ENCODE measurements around the gene ELK1. TPM values are rescaled to one million over a fixed set of nuclear protein-coding genes. Genes with fewer than 3 reads are reported as not detected.

The ELK1 gene
- total and polyA plus RNA-seq, 8 donors = 6.8 to 27.2 (median 16.5) TPM

DNA sequence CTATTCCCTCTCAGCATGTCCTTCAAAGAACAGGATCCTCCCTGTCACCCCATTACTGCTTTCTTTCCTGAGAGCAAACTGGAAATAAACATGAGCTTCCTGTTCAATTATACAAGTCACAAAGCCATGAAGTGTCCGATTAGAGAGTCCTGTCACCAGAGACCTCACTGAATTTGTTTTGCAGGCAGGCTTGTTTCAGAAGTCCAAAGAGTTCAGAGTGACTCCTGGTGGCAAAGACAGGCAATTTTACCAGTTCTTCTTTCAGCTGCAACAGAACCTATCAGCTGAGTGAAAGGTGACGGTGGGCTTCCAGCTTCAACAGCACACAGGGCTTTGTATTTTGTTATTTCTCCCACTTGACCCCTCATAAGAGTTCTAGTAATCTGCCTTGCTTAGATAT is 6.4 kb downstream of the ELK1 start:
- peaks cover 0 to 23% (median 11%) of the 10 kb centered on the region in 4 donors for H3K9me3 ChIP-seq
- DNase-seq = peak in 1 of 2 donors; percentile 58
- H3K4me3 ChIP-seq = no peak overlapping the region
- intact Hi-C loops (cut with DNase I; ENCODE audit: low total_unique reads) = no loop called here
- TF ChIP-seq POLR2A (IDR thresholded peaks at IDR 0.05) (no peak), CTCF (IDR thresholded peaks at IDR 0.05) (peak in 4 of 7 experiments; percentile 19 to 32 (median 26))
- H3K27ac ChIP-seq = no peak overlapping the region
- peaks cover 0 to 16% (median 8%) of the 10 kb centered on the region in 4 donors for H3K4me1 ChIP-seq
- peaks cover 7 to 26% (median 26%) of the 10 kb centered on the region in 4 donors for H3K36me3 ChIP-seq
- H3K27me3 ChIP-seq = peaks cover 0 to 4% (median 0%) of the 10 kb centered on the region in 3 donors
- 19 to 43% (median 22%) methylated on average over 2 of the region's 2 CpGs for WGBS, 5 donors

GRCh38 chrX:47638816-47639215 is 11.5 kb downstream of the ELK1 start:
- peaks cover 17 to 71% (median 70%) of the 10 kb centered on the region in 4 donors for H3K36me3 ChIP-seq
- no peak overlapping the region for H3K27ac ChIP-seq
- no peaks in the 10 kb centered on the region for H3K27me3 ChIP-seq
- 80 to 96% (median 93%) methylated on average over 5 to 14 of the region's 14 CpGs for WGBS, 5 donors
- TF ChIP-seq CTCF (IDR thresholded peaks at IDR 0.05) (no peak), EP300 (IDR thresholded peaks at IDR 0.05) (no peak), POLR2AphosphoS5 (IDR thresholded peaks at IDR 0.05) (no peak), POLR2A (IDR thresholded peaks at IDR 0.05) (no peak)
- intact Hi-C loops (cut with DNase I; ENCODE audit: low total_unique reads) = no loop called here
- no peak for DNase-seq
- H3K4me3 ChIP-seq = no peak overlapping the region
- H3K4me1 ChIP-seq = no peaks in the 10 kb centered on the region
- H3K9me3 ChIP-seq = peaks cover 0 to 30% (median 14%) of the 10 kb centered on the region in 4 donors

- H3K9me3 ChIP-seq = peaks cover 0 to 30% (median 14%) of the 10 kb centered on the region in 4 donors
- no peak for TF ChIP-seq EP300 (IDR thresholded peaks at IDR 0.05)
- TF ChIP-seq CTCF (IDR thresholded peaks at IDR 0.05) = no peak
- no peak for TF ChIP-seq POLR2AphosphoS5 (IDR thresholded peaks at IDR 0.05)
- no peak for TF ChIP-seq POLR2A (IDR thresholded peaks at IDR 0.05)
- DNase-seq = peak; percentile 37 to 77
- 57 to 73% (median 59%) methylated on average over 14 to 31 of the region's 31 CpGs for WGBS, 5 donors
- no peaks in the 10 kb centered on the region for H3K4me1 ChIP-seq
- no peaks in the 10 kb centered on the region for H3K27me3 ChIP-seq
- peaks cover 17 to 71% (median 70%) of the 10 kb centered on the region in 4 donors for H3K36me3 ChIP-seq
- H3K4me3 ChIP-seq = peak overlapping the region; percentile 3 to 24 (median 20)
- intact Hi-C loops (cut with DNase I; ENCODE audit: low total_unique reads) = no loop called here
- no peak overlapping the region for H3K27ac ChIP-seq
Observed at GRCh38 chrX:47637546-47638195, 12.7 kb downstream of the ELK1 start.

DNA sequence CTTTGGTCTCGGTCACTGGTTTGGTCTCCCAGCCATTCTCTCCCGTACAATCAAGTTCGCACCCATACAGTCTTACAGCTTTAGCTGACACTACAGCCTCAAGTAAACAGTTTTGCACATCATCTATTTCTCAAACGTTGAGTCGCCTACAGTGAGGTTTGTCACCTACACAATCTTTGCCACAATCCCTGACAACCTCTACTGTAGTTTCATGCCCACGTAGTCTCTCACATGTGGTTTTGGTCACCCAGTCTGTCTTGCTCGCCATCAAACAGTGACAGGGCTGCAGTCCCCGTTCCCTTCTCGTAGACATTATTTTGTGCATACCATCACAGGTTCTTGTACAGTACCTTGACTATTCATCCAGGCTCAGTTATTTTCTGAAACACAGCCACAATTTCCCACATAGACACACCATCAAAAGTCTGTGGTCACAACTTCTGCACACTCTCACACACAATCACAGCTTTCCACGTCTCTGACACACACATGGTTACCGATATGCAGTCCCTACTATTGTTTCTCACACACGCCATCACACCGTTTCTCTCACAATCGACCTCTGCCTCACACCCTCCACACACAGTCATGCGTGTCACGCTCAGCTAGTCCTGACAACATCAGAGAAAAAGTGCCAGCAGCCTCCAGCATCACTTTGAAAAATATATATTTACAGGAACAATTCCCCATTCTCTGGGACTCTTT is 15.3 kb downstream of the ELK1 start:
- Histone ChIP-seq H3K9me3 (peaks cover 0 to 16% (median 8%) of the 10 kb centered on the region in 4 donors), H3K27ac (no peak overlapping the region), H3K27me3 (no peaks in the 10 kb centered on the region), H3K36me3 (peaks cover 16 to 56% (median 55%) of the 10 kb centered on the region in 4 donors), H3K4me1 (no peaks in the 10 kb centered on the region), H3K4me3 (no peak overlapping the region)
- intact Hi-C loops (cut with DNase I; ENCODE audit: low total_unique reads) = no loop called here
- TF ChIP-seq CTCF (IDR thresholded peaks at IDR 0.05) (no peak), POLR2AphosphoS5 (IDR thresholded peaks at IDR 0.05) (no peak), EP300 (IDR thresholded peaks at IDR 0.05) (no peak), POLR2A (IDR thresholded peaks at IDR 0.05) (no peak)
- no peak for DNase-seq
- WGBS, 5 donors = 80 to 88% (median 85%) methylated on average over 16 of the region's 16 CpGs
